ENCODE data around the gene CLMN. TPM values are rescaled to one million over a fixed set of nuclear protein-coding genes. Genes with fewer than 3 reads are reported as not detected.
A peak's percentile ranks its signal among the peaks of the same experiment; 100 is the strongest.

CLMN gene
- total RNA-seq, 2 donors from 2014 or later, result 125 to 135 TPM

GRCh38 chr14:95310635-95311380, 8.9 kb downstream of the CLMN start:
- DNase-seq (peak; percentile 61 to 66), ATAC-seq (peak; percentile 80)
- intact Hi-C loops (cut with DNase I, micrococcal nuclease), result no loop called here

DNA sequence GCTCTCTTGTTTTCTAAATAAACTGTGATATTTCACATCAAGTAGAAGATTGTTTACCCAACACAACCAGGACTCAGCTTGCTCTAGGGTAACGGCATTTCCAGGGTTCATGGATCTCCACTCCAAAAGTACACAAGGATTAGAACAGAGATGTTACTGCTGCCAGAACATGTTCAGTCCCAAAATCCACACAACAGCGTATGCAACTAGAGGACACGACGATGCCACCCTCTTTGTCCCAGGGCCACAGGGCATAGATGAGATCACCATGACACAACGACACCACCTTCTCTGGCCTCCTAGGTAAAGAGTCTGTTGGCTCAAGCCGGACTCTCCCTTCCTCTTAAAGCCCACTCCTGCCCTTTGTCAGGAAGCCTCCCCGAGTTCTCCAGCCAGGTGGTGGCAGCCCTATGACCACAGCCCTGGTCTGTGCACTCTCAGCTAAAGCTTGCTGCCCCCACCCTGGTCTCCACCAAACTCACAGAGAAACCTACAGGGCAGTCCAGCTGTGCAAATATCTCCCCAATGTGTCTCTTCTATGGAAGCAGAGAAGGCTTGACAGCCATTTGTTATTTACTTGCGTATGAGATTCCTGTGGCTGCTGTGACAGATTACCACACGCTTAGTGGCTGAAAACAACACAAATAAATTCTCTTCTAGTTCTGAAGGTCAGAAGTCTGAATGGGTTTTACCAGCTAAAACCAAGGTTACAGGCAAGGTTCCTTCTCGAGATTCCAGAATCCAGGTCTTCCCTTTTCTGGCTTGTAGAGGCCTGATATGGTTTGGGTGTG, 10.3 kb downstream of the CLMN start:
- intact Hi-C loops (cut with DNase I, micrococcal nuclease), result no loop called here
- DNase-seq, result no peak
- no peak for ATAC-seq

DNA sequence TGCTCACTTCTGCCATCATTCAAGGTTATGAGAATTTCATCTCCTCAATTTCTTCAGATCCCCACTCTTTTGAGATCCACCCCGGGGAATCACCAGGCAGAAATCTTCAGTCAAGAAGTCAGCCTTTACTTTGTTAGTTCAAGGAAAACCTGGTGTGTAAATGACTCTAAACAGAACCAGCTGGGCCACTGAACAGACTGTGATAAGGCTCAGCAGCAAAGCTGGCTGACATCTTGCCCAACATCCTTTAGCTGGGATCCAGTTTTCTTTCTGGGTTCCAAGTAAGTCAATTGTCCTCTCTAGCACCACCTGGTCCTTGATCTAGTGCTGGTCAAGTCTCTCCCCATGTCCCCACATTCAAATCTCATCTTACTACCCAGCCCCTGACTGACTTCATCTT, 11.6 kb downstream of the CLMN start:
- no peak for ATAC-seq
- DNase-seq, result no peak
- intact Hi-C loops (cut with DNase I, micrococcal nuclease), result no loop called here

DNA sequence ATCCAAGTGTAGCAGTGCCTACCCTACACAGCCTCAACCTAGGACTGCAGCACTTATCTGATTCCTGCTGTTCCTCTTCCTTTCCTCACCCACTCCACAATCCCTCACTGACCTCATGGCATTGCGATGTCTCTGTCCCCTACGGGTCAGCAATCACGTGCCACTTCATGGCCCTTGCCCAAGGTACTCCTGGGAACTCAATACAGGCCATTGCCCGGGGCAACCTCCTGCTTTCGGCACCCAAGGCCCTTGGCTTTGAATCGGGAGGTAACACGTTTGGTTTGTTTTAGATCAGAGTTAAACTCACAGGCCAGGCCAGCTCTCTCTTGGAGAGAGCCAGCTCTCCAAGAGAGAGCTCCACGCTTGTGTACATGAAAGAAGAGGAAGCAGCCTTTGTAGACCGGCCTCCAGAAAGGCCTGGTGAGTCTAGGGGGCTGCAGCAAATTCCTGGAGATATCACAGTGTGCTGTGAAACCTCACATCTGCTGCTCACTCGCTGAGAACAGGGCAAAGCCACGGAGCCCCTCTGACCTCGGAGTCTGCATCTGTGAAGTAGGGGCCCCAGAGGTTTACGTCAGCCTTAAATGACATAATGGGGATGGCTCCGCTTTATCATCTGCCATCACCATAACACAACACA, 12.2 kb downstream of the CLMN start:
- DNase-seq, result no peak
- no peak for ATAC-seq
- intact Hi-C loops (cut with DNase I, micrococcal nuclease), result no loop called here

- ATAC-seq (no peak), DNase-seq (no peak)
- intact Hi-C loops (cut with DNase I, micrococcal nuclease), result no loop called here
Measured at GRCh38 chr14:95305940-95306339, 13.8 kb downstream of the CLMN start.

GRCh38 chr14:95305145-95305544, 14.6 kb downstream of the CLMN start:
- intact Hi-C loops (cut with DNase I, micrococcal nuclease), result no loop called here
- ATAC-seq (no peak), DNase-seq (no peak)

GRCh38 chr14:95304342-95304741, 15.4 kb downstream of the CLMN start:
- intact Hi-C loops (cut with DNase I, micrococcal nuclease), result no loop called here
- no peak for ATAC-seq
- no peak for DNase-seq

- DNase-seq (no peak), ATAC-seq (no peak)
- intact Hi-C loops (cut with DNase I, micrococcal nuclease), result no loop called here
Measured at GRCh38 chr14:95303552-95303951, 16.2 kb downstream of the CLMN start.

DNA sequence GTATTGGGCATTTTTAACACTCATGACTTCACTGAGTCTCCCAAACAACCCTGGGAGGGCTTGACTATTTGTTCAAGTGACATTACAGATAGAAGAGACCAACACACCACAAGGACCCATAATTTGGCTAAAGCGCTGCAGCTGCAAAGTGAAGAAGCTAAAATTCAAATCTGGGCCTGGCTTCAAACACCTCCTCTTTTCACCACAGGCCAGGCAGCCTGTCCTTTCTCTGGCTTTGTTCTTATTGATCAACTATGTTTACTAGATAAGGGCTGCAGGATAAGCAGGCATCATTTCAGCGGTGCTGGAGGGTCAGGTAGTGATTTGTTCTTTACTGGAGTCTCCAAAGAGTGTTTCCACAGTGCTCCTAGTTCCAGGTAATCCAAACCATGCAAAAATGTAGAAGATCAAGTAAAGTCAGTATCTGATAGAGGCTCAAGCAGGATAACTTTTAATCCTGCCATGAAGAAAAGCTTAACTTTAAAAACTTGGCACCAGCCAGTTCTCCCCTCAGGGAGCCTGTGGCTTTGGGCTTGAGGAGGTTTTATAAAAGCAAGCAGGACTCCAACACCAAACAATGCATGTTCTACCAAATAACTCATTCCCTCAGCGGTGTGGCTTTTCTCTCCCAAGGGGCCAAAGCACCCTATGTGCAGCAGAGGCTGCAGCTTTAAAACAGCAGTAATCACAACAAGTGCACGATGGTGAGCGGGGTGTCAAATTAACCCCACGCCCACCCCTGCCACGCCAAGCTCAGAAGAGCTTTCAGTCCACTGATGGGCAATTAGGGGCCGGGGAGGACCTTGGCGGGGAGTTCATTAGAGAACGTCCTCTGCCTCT, 16.8 kb downstream of the CLMN start:
- ATAC-seq (no peak), DNase-seq (peak in 1 of 2 donors; percentile 7)
- intact Hi-C loops (cut with DNase I, micrococcal nuclease), result no loop called here

GRCh38 chr14:95301527-95302187, 18.1 kb downstream of the CLMN start:
- ATAC-seq (peak; percentile 56), DNase-seq (peak in 1 of 2 donors; percentile 24)
- intact Hi-C loops (cut with DNase I, micrococcal nuclease), result no loop called here

DNA sequence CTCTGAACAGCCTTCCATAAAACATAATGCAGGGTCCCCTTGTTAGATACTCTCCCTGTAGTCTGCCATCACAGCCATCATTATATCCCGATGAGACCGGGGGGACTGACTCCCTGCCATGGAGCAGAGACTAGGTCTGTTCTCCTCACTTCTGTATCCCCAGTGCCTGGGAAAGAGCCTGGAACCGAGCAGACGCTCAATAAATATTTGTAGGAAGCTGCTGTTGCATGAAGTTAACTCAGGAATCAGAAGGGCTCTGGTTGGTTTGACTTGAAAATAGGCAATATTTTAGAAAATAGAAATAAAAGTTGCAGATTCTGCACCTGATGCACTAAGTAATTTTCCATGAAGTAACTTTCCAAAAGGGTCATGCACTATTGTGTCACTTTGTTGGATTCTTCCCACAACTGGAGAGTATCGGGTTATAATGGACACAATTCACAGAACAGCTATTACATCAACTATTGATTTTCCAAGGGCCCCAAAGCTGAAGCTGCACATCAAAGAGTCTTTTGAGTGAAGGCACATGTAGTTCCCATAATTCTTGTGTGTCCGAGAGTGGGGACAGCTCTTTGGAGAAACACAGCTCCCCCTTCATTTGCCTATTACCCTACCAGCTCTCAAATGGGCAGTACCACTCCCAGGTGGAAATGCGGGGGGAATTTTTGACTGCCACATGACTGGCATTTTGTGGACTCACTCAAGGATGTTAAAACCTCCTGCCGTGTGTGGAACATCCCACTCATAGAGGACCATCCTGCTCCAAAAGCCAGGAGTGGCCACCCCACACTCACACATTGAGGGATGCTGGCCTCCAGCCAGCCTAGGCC, 18.8 kb downstream of the CLMN start:
- DNase-seq (peak in 1 of 2 donors; percentile 9), ATAC-seq (no peak)
- intact Hi-C loops (cut with DNase I, micrococcal nuclease), result no loop called here

GRCh38 chr14:95300002-95300696, 19.6 kb downstream of the CLMN start:
- peak in 1 of 2 donors; percentile 9 for DNase-seq
- no peak for ATAC-seq
- intact Hi-C loops (cut with DNase I, micrococcal nuclease), result no loop called here

DNA sequence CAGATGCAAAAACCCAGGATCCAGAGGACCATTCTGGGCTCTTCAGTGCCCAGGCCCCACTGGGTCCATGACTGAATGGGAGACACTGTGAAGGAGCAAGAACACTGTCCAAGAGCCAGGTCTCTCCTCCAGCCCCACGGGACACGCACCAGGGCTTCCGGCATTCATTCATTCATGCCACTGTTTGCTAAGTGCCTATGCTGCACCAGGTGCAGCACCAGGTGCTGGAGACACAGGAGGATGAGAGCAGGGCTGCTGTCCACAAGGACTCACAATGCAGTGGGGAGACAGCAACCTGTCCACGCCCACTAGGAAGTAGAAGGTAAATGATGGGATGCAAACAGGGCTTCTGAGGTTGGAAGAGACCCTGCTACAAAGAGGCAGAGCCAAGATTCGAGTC, 20.4 kb downstream of the CLMN start:
- ATAC-seq (no peak), DNase-seq (peak in 1 of 2 donors; percentile 16)
- intact Hi-C loops (cut with DNase I, micrococcal nuclease), result no loop called here

- intact Hi-C loops (cut with DNase I, micrococcal nuclease), result no loop called here
- ATAC-seq (no peak), DNase-seq (peak in 1 of 2 donors; percentile 27)
Measured at GRCh38 chr14:95297832-95298231, 21.9 kb downstream of the CLMN start.

GRCh38 chr14:95296966-95297365, 22.7 kb downstream of the CLMN start:
- no peak for ATAC-seq
- intact Hi-C loops (cut with DNase I, micrococcal nuclease), result no loop called here
- DNase-seq, result peak in 1 of 2 donors; percentile 13

DNA sequence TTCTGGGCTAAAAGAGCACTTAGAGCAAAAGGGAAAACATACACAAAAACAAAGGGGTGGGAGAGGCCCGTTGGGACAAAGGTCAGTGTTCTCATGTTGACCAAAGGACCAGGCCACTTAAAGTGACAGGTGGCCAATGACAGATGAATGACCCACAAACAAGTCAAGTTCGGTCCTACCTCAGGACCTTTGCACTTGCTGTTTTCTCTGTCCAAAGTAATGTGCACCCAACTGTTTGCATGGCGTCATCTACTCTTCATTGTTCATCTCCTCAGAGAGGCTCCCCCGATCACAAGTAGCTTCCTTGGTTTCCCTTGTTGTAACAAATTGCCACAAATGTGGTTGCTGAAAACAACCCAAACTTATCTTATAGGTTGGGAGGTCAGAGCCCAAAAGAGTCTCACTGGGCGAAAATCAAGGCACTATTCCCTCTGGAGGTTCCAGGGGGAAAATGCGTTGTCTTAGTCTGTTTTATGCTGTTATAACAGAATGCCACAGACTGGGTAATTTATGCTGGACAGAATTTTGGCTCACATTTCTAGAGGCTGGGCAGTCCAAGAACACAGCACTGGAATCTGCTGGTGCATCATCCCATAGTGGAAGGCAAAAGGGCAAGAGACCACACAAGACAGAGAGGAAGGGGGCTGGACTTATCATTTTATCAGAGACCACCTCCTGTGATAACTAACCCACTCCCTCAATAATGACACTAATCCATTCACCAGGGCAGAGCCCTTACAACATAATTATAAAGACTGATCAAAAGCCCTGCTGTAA, 23.9 kb downstream of the CLMN start:
- DNase-seq (no peak), ATAC-seq (peak; percentile 18)
- intact Hi-C loops (cut with DNase I, micrococcal nuclease), result no loop called here
